ENCODE data around the gene TXNDC11.

TXNDC11 gene

DNA sequence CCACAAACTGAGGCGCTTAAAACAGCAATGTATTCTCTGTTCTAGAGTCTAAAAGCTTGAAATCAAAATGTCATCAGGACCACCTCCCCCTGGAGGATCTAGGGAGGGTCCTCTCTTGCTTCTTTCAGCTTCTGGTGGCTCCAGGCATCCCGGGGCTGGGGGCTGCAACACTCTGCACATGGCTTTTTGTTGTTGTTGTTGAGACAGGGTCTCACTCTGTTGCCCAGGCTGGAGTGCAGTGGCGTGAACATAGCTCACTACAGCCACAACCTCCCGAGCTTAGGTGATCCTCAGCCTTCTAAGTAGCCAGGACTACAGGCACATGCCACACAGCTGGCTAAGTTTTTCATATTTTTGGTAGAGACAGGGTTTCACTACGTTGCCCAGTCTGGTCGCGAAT lies 111.4 kb downstream of the TXNDC11 start:
- DNase-seq (ENCODE audit: low read depth in 2 of 2): no peak

- no peak for DNase-seq (ENCODE audit: low read depth in 2 of 2)
These were observed 111.9 kb downstream of the TXNDC11 start for GRCh38 chr16:11630768-11631056.

DNA sequence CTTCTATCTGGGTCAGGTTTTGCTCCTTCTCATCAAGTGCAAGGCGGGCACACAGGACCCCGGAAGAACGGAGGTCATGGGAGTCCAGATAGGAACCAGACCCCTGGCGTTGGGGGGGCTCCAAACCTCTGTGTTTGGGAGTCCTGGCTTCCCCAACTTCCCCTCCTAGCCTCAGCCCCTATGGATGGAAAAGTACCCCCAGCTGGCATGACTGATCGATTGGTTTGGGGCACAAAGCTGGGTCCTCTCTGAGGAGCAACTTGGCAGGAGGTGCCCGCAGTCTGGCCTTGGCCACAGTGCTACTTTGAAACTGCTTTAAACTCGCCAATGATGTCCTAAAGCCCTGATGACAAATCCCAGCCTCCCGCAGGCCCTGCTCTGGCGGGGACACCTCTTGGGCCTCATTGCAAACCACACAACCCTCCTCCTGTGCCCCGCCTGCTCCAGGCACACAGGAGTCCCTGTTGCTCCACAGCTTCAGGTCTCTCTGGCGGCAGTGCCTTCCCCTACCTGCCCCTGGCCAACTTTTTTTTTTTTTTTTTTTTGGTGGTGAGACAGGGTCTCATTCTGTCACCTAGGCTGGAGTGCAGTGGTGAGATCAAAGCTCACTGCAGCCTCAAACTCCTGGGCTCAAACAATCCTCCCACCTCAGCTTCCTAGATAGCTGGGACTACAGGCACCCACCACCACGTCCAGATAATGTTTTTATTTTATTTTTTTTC lies 112.5 kb downstream of the TXNDC11 start:
- DNase-seq (ENCODE audit: low read depth in 2 of 2): no peak

All from stimulated activated CD4-positive, alpha-beta T cell treated with anti-CD3 and anti-CD28 coated beads, Interleukin-1b, Interleukin-23, amount 100 ng/mL, for 4 hours (primary cell).